IPS-20b (cell line): ENCODE data around the gene AGPAT2.
"Not testable (repeated sequence)": the region's sequence is repeated elsewhere in the genome, so short reads cannot be mapped to it uniquely, and the experiment has no call there.

Source experiments
- H3K27ac ChIP-seq: one replicate; pipeline ENCODE4 v1.5.1; 2013; ENCODE audit warnings: low read length
- H3K27me3 ChIP-seq: 2 replicates; pipeline ENCODE4 v1.6.1; 2013; ENCODE audit warnings: mild to moderate bottlenecking, low read length, inconsistent platforms; ENCODE audit not compliant: insufficient read depth
- H3K36me3 ChIP-seq: 2 replicates; pipeline ENCODE4 v1.6.1; 2013; ENCODE audit warnings: low read depth, mild to moderate bottlenecking, inconsistent platforms, low read length, moderate library complexity; ENCODE audit not compliant: insufficient read depth
- H3K4me1 ChIP-seq: 2 replicates; pipeline ENCODE4 v1.6.1; 2013; ENCODE audit warnings: mild to moderate bottlenecking, control low read depth, inconsistent platforms, low read length, moderate library complexity; ENCODE audit not compliant: insufficient read depth
- H3K4me3 ChIP-seq: 2 replicates; pipeline ENCODE4 v1.5.1; 2013; ENCODE audit warnings: mild to moderate bottlenecking, low read length, inconsistent platforms
- H3K9ac ChIP-seq: 2 replicates; pipeline ENCODE4 v1.6.1; 2013; ENCODE audit warnings: low read depth, mild to moderate bottlenecking, inconsistent platforms, low read length, moderate library complexity
- H3K9me3 ChIP-seq: 2 replicates; pipeline ENCODE4 v1.6.1; 2013; ENCODE audit warnings: mild to moderate bottlenecking, low read depth, low read length, inconsistent platforms; ENCODE audit not compliant: insufficient read depth

The AGPAT2 gene

DNA sequence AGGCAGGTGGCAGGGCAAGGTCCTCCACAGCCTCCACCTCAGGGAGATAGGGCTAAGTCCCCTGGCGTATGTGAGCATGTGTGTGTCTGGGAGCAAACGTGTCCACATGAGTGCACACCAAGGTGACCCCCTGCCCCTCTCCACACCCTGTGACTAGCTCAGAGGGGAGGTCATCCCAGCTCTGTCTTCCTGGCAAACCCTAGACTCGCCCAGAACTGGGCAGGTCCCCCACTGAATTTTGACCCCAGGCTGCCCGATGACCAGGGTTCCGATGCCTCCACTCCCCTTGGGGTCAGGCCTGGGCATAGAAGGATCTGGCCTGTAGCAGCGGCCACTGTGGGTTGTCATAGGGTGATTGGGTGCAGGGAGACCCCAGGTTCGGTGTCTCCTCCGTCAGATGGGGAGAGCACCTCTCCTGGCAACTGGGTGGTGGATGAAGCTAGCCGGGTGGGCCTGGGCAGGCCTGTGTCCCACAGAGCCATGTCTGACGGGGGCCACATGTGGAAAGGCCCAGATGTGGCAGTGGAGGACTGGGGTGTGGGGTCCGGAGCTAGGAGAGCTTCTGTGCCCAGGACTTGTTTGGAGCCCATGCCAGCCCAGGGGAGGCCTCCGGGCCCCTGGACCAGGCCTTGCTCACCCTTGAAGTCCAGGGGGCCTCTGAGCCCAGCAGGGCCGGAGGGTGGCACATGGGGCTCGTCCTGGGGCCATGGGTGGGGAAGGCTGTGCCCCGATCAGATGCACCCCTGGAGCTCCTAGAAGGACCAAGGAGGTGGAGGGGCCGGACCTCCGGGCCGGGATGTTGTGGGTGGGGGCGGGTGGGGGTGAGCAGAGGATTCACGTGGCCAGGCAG, 31.3 kb upstream of the AGPAT2 start:
- Histone ChIP-seq H3K4me1 (no peaks in the 10 kb centered on the region; the same call in 1 of the 2 replicates), H3K4me3 (no peak overlapping the region), H3K9ac (no peak overlapping the region), H3K27ac (no peak overlapping the region), H3K27me3 (no peaks in the 10 kb centered on the region), H3K9me3 (no peaks in the 10 kb centered on the region), H3K36me3 (peaks cover 12% of the 10 kb centered on the region)

GRCh38 chr9:136717399-136717798, 30.1 kb upstream of the AGPAT2 start:
- Histone ChIP-seq H3K27ac (no peak overlapping the region), H3K4me1 (no peaks in the 10 kb centered on the region; the same call in 1 of the 2 replicates), H3K27me3 (no peaks in the 10 kb centered on the region), H3K9ac (no peak overlapping the region), H3K4me3 (no peak overlapping the region), H3K9me3 (no peaks in the 10 kb centered on the region), H3K36me3 (peaks cover under 1% of the 10 kb centered on the region; the same call in 1 of the 2 replicates)

DNA sequence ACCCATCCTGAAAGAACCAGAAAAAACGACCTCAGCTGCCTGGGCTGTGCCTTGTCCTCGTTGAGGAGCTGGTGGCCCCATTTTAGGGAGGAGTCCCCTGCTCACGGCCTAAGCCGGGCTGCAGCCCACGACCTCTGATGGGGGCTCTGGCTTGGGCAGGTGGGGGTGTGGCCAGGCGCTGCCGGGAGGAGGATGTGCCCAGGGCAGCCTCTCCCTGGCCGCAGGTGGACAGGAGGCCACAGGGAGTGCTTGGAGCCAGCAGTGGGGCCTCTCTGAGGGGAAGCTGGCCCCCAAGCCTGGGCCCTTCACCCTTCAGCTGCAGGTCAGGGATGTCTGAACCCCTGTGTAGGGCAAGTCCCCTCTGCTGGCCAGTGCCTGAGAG, 27.6 kb upstream of the AGPAT2 start:
- no peak overlapping the region for H3K4me3 ChIP-seq
- H3K9ac ChIP-seq = no peak overlapping the region
- H3K27ac ChIP-seq = no peak overlapping the region
- peaks cover 17% of the 10 kb centered on the region; the same call in 1 of the 2 replicates for H3K27me3 ChIP-seq
- H3K9me3 ChIP-seq = no peaks in the 10 kb centered on the region
- no peaks in the 10 kb centered on the region; the same call in 1 of the 2 replicates for H3K4me1 ChIP-seq
- H3K36me3 ChIP-seq = no peaks in the 10 kb centered on the region; the same call in 1 of the 2 replicates

GRCh38 chr9:136714096-136714892, 27.0 kb upstream of the AGPAT2 start:
- H3K9ac ChIP-seq = no peak overlapping the region
- H3K36me3 ChIP-seq = no peaks in the 10 kb centered on the region; the same call in 1 of the 2 replicates
- H3K27ac ChIP-seq = no peak overlapping the region
- H3K27me3 ChIP-seq = peaks cover 17% of the 10 kb centered on the region; the same call in 1 of the 2 replicates
- H3K4me1 ChIP-seq = no peaks in the 10 kb centered on the region; the same call in 1 of the 2 replicates
- H3K4me3 ChIP-seq = no peak overlapping the region
- H3K9me3 ChIP-seq = no peaks in the 10 kb centered on the region

DNA sequence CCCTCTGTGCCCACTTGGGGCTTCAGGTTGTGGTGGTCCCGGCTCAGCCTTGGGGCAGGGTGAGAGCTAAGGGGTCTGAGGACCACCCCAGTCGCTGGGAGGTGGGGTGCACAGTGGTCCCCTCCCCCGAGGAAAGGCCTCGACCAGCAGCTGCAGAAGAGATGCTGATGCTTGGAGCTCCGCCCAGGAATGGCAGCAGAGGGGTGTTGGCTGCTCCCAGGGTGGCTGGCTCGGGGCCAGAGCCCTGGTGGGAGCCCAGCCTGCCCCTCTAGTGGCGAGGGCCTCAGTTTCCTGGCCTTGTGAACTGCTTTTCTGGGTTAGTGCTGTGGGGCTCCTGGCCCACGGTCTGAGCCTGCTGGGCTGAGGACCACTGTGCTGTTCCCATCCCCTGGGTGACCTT, 26.3 kb upstream of the AGPAT2 start:
- no peaks in the 10 kb centered on the region for H3K9me3 ChIP-seq
- no peak overlapping the region for H3K27ac ChIP-seq
- H3K9ac ChIP-seq = peak overlapping the region; percentile 64; the same call in 1 of the 2 replicates
- no peaks in the 10 kb centered on the region; the same call in 1 of the 2 replicates for H3K4me1 ChIP-seq
- H3K36me3 ChIP-seq = no peaks in the 10 kb centered on the region; the same call in 1 of the 2 replicates
- peaks cover 17% of the 10 kb centered on the region; the same call in 1 of the 2 replicates for H3K27me3 ChIP-seq
- H3K4me3 ChIP-seq = peak overlapping the region; percentile 75

- H3K36me3 ChIP-seq = no peaks in the 10 kb centered on the region; the same call in 1 of the 2 replicates
- no peaks in the 10 kb centered on the region for H3K9me3 ChIP-seq
- peaks cover 17% of the 10 kb centered on the region; the same call in 1 of the 2 replicates for H3K27me3 ChIP-seq
- H3K4me3 ChIP-seq = peak overlapping the region; percentile 75
- peak overlapping the region; percentile 64; the same call in 1 of the 2 replicates for H3K9ac ChIP-seq
- H3K4me1 ChIP-seq = no peaks in the 10 kb centered on the region; the same call in 1 of the 2 replicates
- H3K27ac ChIP-seq = no peak overlapping the region
Observed at GRCh38 chr9:136712690-136713544, 25.7 kb upstream of the AGPAT2 start.

- Histone ChIP-seq H3K4me3 (peak within 1 kb of the TSS; percentile 83), H3K9me3 (no peaks in the 10 kb centered on the region), H3K9ac (peak within 1 kb of the TSS; percentile 64; the same call in 1 of the 2 replicates), H3K36me3 (no peaks in the 10 kb centered on the region; the same call in 1 of the 2 replicates), H3K27me3 (peaks cover 17% of the 10 kb centered on the region; the same call in 1 of the 2 replicates), H3K4me1 (no peaks in the 10 kb centered on the region; the same call in 1 of the 2 replicates), H3K27ac (no peak within 1 kb of the TSS)
Observed at GRCh38 chr9:136711751-136712689, 24.8 kb upstream of the AGPAT2 start, which contains the start of gene DIPK1B. TSS of gene DIPK1B (plus strand) at chr9:136712572. CDS start at chr9:136712666, 94 bp downstream.

GRCh38 chr9:136711219-136711648, 24.0 kb upstream of the AGPAT2 start:
- peaks cover 17% of the 10 kb centered on the region; the same call in 1 of the 2 replicates for H3K27me3 ChIP-seq
- not testable (repeated sequence) for H3K36me3 ChIP-seq, H3K4me1 ChIP-seq, H3K27ac ChIP-seq, H3K9ac ChIP-seq, H3K9me3 ChIP-seq
- H3K4me3 ChIP-seq = peak overlapping the region; percentile 83; the same call in 1 of the 2 replicates

DNA sequence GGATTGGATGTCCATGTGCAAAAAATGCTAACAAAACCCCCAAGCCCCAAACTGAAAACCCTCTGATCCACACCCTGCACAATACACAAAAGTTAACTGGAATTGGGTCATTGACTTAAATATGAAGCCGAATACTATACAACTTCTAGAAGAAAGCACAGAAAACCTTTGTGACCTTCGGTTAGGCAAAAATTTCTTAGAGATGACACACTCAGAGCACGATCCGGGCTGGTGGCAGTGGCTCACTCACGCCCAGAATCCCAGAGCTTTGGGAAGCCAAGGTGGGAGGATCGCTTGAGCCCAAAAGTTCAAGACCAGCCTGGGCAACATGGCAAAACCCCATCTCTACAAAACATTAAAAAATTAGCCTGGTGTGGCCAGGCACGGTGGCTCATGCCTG, 23.3 kb upstream of the AGPAT2 start:
- Histone ChIP-seq H3K36me3 (no peaks in the 10 kb centered on the region; the same call in 1 of the 2 replicates), H3K4me3 (no peak overlapping the region), H3K27me3 (peaks cover 17% of the 10 kb centered on the region; the same call in 1 of the 2 replicates), H3K9ac (no peak overlapping the region), H3K4me1 (no peaks in the 10 kb centered on the region; the same call in 1 of the 2 replicates), H3K27ac (no peak overlapping the region), H3K9me3 (no peaks in the 10 kb centered on the region)
